Thyroid gland (tissue), 4 donors: ENCODE results near the gene PPIA.

ENCODE experiments used
- CTCF ChIP-seq, 6 experiments: fragments of 200-600 bp in 3 of 6; fragments of 450-650 bp in 3 of 6; sonication (generic) in 3 of 6; IDR thresholded peaks; one replicate each; pipeline ENCODE4 v1.5.1; 2016 to 2019; ENCODE audit warnings: antibody characterized with exemption in 6 of 6, mild to moderate bottlenecking in 2 of 6, inconsistent platforms in 1 of 6, moderate library complexity in 1 of 6
- POLR2A ChIP-seq, 2 donors: fragments of 450-650 bp; IDR thresholded peaks; one replicate each; pipeline ENCODE4 v1.6.1; 2017; ENCODE audit warnings: antibody characterized with exemption in 2 of 2, mild to moderate bottlenecking in 2 of 2, moderate library complexity in 1 of 2

GRCh38 chr7:44769376-44769775, 27.1 kb upstream of the PPIA start:
- TF ChIP-seq CTCF (IDR thresholded peaks at IDR 0.05) (no peak), POLR2A (IDR thresholded peaks at IDR 0.05) (no peak)
